AML-193 (cell line): ENCODE results near the gene OGFR.

Experiments used
- DNase-seq, 2 experiments: peaks; one replicate each; lab custom pipeline; 2025; lab: John Stamatoyannopoulos, UW

OGFR gene, protein sequence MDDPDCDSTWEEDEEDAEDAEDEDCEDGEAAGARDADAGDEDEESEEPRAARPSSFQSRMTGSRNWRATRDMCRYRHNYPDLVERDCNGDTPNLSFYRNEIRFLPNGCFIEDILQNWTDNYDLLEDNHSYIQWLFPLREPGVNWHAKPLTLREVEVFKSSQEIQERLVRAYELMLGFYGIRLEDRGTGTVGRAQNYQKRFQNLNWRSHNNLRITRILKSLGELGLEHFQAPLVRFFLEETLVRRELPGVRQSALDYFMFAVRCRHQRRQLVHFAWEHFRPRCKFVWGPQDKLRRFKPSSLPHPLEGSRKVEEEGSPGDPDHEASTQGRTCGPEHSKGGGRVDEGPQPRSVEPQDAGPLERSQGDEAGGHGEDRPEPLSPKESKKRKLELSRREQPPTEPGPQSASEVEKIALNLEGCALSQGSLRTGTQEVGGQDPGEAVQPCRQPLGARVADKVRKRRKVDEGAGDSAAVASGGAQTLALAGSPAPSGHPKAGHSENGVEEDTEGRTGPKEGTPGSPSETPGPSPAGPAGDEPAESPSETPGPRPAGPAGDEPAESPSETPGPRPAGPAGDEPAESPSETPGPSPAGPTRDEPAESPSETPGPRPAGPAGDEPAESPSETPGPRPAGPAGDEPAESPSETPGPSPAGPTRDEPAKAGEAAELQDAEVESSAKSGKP

GRCh38 chr20:62804627-62805154, at the start of gene OGFR:
Gene OGFR, plus strand, starts transcription at chr20:62804835. Its CDS starts 25 bp downstream, at chr20:62804860.
- DNase-seq: peak in 1 of 2 experiments; percentile 12

DNA sequence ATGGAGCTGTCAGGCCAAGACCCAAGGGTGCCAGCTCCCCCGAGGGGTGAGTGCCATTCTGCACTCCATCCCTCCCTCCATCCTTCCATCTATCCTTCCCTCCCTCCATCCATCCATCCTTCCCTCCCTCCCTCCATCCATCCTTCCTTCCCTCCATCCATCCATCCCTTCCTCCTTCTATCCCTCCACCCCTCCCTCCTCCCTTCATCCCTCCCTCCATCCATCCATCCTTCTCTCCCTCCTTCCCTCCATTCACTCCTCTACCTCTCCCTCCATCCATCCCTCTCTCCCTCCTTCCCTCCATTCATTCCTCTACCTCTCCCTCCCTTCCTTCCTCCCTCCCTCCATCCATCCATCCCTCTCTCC, 49.7 kb upstream of the OGFR start:
- no peak for DNase-seq

DNA sequence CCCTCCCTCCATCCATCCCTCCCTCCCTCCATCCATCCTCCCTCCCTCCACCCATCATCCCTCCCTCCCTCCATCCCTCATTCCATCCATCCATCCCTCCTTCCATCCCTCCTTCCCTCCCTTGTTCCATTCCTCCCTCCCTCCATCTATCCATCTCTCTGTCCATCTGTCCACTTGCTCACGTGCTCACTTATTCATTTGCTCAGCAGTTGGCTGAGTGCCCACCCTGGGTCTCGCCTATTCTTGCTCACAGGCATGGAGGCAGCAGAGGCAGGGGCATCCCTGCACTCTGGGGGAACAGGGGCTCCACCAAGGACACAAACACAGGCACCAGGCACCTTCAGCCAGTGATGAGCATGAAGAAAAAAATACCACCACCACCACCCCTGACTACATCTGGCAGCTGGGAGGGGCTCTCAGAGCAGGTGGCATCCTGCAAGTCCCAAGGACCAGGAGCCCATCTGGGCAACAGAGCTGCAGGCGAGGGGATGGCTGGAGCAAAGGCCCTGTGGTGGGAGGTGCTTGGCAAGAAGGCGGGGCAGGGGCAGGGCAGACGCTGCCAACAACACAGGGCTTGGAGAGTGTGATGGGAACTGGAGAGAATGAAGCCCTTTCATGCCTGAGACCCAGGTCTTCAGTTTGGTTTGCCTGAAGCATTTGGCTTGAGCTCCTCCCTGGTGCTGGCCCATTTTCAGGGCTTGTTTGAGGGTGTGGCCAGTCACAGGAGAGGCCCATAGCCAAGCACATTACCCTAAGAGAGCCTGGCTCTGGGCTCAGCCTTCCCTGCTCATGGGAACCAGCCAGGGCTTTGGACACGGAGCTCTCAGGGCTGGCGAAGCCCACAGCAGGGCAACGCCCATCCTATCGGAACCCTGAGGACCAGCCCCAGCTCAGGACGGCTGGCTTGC, 48.6 kb upstream of the OGFR start:
- DNase-seq: no peak

DNA sequence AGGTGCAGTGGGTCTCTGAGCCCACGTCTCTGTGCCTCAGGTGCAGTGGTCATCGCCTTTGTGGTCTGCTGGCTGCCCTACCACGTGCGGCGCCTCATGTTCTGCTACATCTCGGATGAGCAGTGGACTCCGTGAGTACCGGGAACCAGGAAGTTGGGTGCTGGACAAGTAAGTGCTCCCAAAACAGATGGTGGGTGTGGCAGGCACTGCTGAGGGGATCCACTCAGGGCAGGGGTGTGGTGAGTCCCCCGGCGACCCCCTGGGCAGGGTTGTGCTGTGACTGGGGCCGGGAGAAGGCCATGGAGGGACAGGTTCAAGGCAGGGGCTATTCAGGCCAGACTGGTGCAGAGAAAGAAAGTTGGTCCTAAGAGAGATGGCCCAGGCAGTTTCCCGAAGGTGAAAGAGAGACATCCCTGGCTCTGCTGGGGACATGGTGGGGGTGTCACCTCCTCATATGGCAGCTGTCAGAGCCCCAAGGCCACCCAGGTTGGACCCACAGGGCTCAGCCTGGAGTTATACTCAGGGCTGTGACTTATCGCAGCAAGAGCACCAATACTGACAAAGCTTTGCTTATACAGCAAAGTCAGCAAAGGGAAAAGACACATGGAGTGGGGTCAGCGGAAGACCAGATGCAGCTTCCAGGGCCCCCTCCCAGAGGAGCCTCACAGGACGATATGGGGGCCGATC, 46.3 kb upstream of the OGFR start:
- DNase-seq: no peak

DNA sequence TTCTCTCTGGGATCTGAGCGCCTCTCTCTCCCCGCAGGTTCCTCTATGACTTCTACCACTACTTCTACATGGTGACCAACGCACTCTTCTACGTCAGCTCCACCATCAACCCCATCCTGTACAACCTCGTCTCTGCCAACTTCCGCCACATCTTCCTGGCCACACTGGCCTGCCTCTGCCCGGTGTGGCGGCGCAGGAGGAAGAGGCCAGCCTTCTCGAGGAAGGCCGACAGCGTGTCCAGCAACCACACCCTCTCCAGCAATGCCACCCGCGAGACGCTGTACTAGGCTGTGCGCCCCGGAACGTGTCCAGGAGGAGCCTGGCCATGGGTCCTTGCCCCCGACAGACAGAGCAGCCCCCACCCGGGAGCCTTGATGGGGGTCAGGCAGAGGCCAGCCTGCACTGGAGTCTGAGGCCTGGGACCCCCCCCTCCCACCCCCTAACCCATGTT, 44.6 kb upstream of the OGFR start:
- no peak for DNase-seq

GRCh38 chr20:62760471-62760855, 44.2 kb upstream of the OGFR start:
- no peak for DNase-seq

GRCh38 chr20:62760856-62761758, 43.5 kb upstream of the OGFR start:
- DNase-seq: no peak

DNA sequence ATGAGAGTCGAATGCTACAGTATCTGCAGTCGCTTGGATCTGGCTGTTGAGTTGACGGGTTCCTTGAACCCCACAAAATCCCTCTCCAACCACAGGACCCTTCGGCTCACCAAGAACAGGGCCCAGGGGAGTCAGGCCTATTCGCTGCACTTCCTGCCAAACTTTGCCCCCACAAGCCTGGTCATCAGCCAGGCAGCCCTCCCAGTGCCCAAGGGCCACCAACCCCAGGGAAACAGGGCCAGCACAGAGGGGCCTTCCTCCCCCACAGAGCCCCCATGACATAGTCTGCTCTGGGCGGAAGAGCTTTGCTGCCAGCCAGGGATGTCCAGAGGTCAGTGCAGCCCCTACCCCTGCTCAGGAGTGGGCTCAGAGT, 42.9 kb upstream of the OGFR start:
- no peak for DNase-seq

GRCh38 chr20:62762376-62762775, 42.3 kb upstream of the OGFR start:
- no peak for DNase-seq

GRCh38 chr20:62762801-62763368, 41.8 kb upstream of the OGFR start:
- DNase-seq: no peak

DNA sequence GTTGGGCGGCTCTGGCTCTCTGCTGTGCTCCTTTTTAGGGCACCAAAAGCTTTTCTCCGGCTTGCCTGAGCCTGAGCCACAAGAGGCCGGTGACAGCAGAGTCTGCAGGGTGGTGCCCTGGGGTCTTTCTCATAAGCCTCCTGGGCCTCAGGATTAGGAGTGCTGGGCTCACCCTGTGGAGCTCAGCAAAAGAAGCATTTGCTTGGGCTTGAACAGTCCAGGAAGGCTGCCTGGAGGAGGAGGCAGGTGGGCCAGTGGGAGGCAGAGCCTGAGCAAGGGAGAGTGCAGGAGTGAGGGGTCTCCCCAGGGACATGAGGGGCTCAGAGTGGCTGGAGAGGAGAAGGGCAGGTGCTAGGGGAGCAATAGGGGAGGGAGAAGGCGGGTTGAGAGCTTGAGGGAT, 41.2 kb upstream of the OGFR start:
- DNase-seq: no peak

DNA sequence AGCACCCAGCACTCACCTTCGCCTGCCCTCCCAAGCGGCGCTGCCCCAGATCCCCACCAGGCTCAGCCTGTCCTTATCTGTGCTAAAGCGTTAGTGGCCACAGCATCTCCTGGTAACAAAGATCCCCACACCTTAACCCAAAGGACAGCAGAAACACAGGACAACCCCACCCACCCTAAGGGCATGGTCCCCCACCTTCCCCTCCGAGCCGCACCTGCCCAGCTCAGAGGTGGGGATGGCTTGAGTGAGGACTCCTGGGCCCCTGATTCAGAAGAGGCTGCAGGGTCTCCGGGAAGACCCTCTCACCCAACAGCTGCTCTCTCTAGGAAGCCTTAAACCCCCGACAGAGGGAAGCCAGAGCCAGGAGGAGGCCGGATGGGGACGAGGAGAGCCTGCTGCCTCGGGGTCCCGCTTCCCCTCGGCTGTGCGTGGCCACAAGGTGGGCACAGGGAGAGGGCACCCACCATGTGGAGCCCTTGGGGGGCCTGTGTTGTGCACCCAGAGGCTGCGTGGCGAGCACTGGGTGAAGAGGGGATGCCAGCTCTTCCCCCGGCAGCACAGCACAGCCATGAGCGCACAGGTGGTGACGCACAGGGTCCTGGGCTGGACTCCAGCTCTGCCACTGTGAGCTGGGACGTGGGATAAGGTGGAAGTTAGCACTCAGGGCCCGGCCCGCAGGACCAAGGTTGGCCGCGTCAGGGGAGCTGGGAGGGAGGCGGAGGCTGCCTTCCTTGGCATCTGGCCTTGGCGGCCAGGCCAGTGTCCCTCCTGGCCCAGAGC, 40.3 kb upstream of the OGFR start:
- DNase-seq: no peak

DNA sequence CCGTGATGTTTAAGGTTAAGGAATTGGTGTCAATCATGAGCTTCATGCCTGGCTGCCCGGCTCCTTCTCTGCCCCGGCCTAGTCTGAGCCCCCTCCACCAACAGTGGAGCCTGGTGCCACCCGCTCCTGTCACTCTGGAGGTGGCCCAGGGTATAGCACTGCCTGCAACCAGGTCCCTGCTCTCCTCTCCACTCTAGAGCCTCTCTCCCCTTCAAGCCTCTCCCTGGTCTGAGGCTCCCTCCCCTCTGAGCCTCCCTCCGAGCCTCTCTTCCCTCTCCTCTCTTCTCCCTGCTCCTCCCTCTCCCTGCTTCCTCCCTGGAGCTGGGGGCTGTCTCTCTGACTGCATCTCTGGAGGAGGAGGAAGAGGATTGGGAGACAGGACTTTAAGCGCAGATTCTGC, 39.6 kb upstream of the OGFR start:
- no peak for DNase-seq

DNA sequence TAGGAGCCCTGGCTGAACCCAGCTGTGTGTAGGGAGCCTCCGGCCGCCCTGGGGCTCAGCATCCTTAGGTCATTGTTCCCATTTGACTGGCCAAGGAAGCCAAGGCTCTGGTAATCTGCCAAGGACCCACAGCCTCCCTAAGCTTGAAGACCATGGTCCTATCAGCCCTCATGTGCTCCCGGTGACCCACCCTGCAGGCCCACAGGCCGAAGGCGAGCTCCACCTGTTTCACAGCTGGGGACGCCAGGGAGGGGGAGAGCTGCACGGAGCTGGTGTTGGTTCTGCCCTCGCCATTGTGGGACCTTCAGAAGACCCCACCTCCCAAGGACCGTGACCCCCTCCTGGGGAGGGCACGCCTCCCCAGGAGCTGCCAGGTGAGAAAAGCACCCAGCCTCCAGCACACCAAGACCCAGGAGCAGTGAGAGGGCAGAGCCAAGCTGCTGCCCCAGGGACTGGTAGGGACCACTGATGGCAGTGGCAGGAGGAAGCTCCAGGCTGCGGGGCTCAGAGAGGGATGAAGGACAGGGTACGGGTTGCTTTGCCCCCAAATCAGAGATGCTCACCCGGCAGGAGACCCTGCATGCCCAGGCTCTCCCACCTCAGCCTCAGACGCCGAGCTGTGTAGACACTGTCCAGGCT, 39.1 kb upstream of the OGFR start:
- no peak for DNase-seq

DNA sequence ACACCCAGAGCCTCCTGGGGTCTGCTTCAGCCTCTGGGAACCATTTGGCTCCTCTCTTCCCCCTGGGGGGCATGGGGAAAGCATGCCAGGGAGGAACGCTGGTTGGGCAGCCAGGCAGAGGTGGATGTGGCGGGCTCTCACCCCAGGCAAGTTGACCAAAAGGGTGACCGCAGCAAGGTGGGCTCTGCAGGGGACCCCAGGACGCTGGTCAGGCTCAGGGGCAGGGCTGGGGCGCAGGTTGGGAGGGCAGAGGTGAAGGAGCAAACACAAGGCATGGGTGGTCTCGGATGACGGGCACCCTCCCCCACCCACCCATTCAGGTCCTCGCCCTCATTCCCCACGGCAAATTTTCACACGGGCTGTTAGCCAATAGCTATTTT, 38.6 kb upstream of the OGFR start:
- DNase-seq: no peak

DNA sequence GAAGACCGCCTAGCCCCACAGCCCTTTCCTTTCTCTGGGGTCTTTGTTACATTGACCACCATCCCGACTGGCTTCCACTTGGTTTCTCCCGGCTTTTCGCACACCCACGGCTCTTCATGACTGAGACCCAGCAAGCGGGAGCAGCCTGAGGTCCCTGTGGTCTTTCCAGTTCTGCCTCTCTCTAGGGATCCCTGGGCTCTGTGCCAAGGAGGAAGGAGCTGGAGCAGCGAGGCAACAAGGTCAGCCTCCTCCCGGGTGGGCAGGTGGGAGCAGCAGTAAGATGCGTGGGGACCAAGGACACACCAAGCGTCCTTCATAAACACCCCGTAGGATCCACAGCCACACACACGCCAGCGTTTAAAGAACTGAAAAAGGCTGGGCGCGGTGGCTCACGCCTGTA, 37.9 kb upstream of the OGFR start:
- DNase-seq: no peak

DNA sequence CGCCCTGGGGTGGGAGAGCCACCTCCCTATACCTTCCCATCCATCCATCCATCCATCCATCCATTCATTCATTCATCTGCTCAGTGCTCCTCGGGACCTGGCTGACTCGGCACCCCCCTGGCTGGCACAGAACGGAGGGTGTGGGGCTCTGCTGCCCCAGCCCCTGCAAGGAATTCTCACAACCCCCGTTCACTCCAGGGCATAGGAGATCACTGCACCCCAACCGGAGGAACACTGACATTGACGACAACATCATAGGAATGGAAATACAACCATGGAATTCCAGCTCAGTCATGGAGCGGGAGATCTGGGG, 36.4 kb upstream of the OGFR start:
- DNase-seq: no peak

DNA sequence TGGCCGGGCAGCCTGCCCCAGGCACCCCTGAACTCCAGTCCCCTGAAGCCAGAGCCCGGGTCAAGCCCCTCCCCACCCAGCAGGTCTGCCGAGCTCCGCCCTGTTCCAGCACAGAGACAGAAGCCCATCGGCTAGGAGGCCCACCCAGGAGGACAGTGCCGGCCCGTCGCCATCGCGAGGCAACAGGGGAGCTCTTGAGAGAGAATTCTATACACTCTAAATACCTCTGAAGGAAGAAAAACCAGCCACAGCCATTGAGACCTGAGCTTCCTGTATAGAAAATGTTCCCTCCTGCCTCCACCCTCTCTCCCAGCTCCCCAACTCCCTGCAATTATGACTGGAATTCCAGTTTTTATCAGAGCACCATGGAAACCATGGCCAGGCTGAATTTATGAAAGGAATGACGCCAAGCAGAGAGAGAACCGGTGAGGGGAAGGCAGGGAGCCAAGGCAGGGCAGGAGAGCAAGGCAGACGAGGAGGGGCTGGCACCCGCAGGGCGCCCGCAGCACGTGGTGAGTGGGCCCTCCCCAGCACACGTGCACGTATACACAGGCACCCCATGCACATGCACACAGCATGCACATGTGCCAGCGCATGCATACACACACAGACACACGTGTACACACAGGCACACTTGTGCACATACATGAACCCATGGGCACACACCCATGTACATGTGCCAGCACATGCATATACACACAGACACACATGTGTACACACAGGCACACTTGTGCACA, 35.9 kb upstream of the OGFR start:
- DNase-seq: no peak
